ENCODE measurements around the gene ACE.

ACE gene

DNA sequence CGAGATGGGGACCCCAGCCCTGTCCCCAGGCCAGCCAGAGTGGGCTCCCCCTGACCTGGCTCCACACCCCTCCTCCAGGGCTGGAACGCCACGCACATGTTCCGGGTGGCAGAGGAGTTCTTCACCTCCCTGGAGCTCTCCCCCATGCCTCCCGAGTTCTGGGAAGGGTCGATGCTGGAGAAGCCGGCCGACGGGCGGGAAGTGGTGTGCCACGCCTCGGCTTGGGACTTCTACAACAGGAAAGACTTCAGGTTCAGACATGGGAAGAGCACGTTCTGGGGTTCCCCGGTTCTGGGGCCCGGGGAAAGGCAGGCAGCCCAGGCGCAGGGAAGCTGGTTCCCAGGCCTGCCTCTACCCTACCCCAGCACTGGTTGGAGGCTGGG lies 4.6 kb downstream of the ACE start (continued):
- TF ChIP-seq ZSCAN4 (tag by site-specific recombination; IDR thresholded peaks at IDR 0.05) (no peak), SCRT1 (tag by site-specific recombination; IDR thresholded peaks at IDR 0.05; ENCODE audit: borderline replicate concordance) (no peak), MYNN (tag by site-specific recombination; IDR thresholded peaks at IDR 0.05; ENCODE audit: borderline replicate concordance) (no peak), ZSCAN30 (tag by site-specific recombination; IDR thresholded peaks at IDR 0.05) (no peak), ZNF169 (tag by site-specific recombination; IDR thresholded peaks at IDR 0.05) (no peak), ZNF214 (tag by site-specific recombination; IDR thresholded peaks at IDR 0.05; ENCODE audit: borderline replicate concordance) (no peak)
- TF ChIP-seq, protein P1, sequence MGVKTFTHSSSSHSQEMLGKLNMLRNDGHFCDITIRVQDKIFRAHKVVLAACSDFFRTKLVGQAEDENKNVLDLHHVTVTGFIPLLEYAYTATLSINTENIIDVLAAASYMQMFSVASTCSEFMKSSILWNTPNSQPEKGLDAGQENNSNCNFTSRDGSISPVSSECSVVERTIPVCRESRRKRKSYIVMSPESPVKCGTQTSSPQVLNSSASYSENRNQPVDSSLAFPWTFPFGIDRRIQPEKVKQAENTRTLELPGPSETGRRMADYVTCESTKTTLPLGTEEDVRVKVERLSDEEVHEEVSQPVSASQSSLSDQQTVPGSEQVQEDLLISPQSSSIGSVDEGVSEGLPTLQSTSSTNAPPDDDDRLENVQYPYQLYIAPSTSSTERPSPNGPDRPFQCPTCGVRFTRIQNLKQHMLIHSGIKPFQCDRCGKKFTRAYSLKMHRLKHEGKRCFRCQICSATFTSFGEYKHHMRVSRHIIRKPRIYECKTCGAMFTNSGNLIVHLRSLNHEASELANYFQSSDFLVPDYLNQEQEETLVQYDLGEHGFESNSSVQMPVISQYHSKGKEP (tag by site-specific recombination; IDR thresholded peaks at IDR 0.05) = no peak

GRCh38 chr17:63482509-63482908 lies 5.6 kb downstream of the ACE start:
- no peak overlapping the region for H3K4me3 ChIP-seq (ENCODE audit: low read depth, low read length)
- TF ChIP-seq ZNF843 (tag by site-specific recombination; IDR thresholded peaks at IDR 0.05) (no peak), ZNF155 (tag by site-specific recombination; IDR thresholded peaks at IDR 0.05) (no peak), ZBTB8A (tag by site-specific recombination; IDR thresholded peaks at IDR 0.05) (no peak), ZNF501 (tag by site-specific recombination; IDR thresholded peaks at IDR 0.05) (no peak), ZNF560 (tag by site-specific recombination; IDR thresholded peaks at IDR 0.05; ENCODE audit: borderline replicate concordance) (no peak), OVOL3 (tag by site-specific recombination; IDR thresholded peaks at IDR 0.05) (no peak), ZNF426 (tag by site-specific recombination; IDR thresholded peaks at IDR 0.05) (no peak), ZNF341 (tag by site-specific recombination; IDR thresholded peaks at IDR 0.05; ENCODE audit: low read depth) (no peak), ZFP37 (tag by site-specific recombination; IDR thresholded peaks at IDR 0.05) (no peak), ZNF157 (tag by site-specific recombination; IDR thresholded peaks at IDR 0.05) (no peak), ZNF184 (tag by site-specific recombination; IDR thresholded peaks at IDR 0.05) (no peak), ZNF549 (tag by site-specific recombination; IDR thresholded peaks at IDR 0.05) (no peak), HOXC10 (CRISPR knock-in tag; IDR thresholded peaks at IDR 0.05) (no peak), ZNF274 (IDR thresholded peaks at IDR 0.05; ENCODE audit: low read length) (no peak), ZNF274 (tag by site-specific recombination; IDR thresholded peaks at IDR 0.05; ENCODE audit: borderline replicate concordance) (no peak), SETDB1 (IDR thresholded peaks at IDR 0.05; ENCODE audit: insufficient read length, low read length) (no peak), ZNF623 (tag by site-specific recombination; IDR thresholded peaks at IDR 0.05) (no peak), ZNF530 (tag by site-specific recombination; IDR thresholded peaks at IDR 0.05; ENCODE audit: low read depth) (no peak), ZNF335 (tag by site-specific recombination; conservative IDR thresholded peaks at IDR 0.05) (no peak), ZNF707 (tag by site-specific recombination; IDR thresholded peaks at IDR 0.05) (no peak)
- TF ChIP-seq, protein P2, sequence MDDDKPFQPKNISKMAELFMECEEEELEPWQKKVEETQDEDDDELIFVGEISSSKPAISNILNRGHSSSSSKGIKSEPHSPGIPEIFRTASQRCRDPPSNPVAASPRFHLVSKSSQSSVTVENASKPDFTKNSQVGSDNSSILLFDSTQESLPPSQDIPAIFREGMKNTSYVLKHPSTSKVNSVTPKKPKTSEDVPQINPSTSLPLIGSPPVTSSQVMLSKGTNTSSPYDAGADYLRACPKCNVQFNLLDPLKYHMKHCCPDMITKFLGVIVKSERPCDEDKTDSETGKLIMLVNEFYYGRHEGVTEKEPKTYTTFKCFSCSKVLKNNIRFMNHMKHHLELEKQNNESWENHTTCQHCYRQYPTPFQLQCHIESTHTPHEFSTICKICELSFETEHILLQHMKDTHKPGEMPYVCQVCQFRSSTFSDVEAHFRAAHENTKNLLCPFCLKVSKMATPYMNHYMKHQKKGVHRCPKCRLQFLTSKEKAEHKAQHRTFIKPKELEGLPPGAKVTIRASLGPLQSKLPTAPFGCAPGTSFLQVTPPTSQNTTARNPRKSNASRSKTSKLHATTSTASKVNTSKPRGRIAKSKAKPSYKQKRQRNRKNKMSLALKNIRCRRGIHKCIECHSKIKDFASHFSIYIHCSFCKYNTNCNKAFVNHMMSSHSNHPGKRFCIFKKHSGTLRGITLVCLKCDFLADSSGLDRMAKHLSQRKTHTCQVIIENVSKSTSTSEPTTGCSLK (tag by site-specific recombination; IDR thresholded peaks at IDR 0.05) = no peak
- H3K4me1 ChIP-seq (ENCODE audit: control insufficient read depth, insufficient read depth, low read length) = peaks cover 7% of the 10 kb centered on the region
- H3K9me3 ChIP-seq (ENCODE audit: control insufficient read depth, insufficient read depth, low read depth, low read length) = no peaks in the 10 kb centered on the region
- no peak overlapping the region for H3K27ac ChIP-seq (ENCODE audit: extremely low read depth, low read depth, low read length)
- ChIA-PET POLR2A (no interaction called here), CTCF (interaction anchor here (0.7 to 8.1 kb wide), 2 partner anchors 57 to 86 kb away, joined by 3 to 159 read pairs; no protein-coding TSS in a partner anchor)
- no peaks in the 10 kb centered on the region for H3K36me3 ChIP-seq (ENCODE audit: control insufficient read depth in 2 of 2, insufficient read depth in 1 of 2, low read length in 2 of 2)

All from HEK293 (cell line).